ENCODE measurements around the gene RGL1.

DNA sequence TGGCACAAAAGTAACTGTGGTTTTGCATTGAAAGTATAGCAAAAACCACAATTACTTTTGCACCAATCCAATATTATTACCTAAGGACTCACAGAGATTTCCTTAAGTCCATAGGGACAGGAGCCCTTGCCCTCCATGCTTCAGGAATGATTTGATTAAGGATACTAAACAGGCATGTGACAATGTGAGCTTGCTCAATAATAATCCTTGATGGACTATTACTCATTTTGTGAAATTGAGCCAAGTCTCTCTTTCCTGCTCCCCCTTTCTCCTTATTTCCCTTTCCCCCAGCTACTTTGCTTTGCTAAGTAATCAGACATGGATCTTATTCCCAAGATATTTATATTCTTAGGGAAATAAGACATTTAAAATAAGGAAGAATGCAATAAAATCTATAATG lies 21.6 kb upstream of the RGL1 start:
- TF ChIP-seq, protein P1, sequence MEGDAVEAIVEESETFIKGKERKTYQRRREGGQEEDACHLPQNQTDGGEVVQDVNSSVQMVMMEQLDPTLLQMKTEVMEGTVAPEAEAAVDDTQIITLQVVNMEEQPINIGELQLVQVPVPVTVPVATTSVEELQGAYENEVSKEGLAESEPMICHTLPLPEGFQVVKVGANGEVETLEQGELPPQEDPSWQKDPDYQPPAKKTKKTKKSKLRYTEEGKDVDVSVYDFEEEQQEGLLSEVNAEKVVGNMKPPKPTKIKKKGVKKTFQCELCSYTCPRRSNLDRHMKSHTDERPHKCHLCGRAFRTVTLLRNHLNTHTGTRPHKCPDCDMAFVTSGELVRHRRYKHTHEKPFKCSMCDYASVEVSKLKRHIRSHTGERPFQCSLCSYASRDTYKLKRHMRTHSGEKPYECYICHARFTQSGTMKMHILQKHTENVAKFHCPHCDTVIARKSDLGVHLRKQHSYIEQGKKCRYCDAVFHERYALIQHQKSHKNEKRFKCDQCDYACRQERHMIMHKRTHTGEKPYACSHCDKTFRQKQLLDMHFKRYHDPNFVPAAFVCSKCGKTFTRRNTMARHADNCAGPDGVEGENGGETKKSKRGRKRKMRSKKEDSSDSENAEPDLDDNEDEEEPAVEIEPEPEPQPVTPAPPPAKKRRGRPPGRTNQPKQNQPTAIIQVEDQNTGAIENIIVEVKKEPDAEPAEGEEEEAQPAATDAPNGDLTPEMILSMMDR (conservative IDR thresholded peaks at IDR 0.05; ENCODE audit: low read depth, low read length), result no peak
- TF ChIP-seq EZH2 (IDR thresholded peaks at IDR 0.05; ENCODE audit: low read length, unreplicated experiment), result no peak
- TF ChIP-seq EZH2phosphoT487 (IDR thresholded peaks at IDR 0.05; ENCODE audit: borderline replicate concordance, low read length), result no peak

Data from PC-3 (cell line).